ENCODE results near the gene HOXA6. TPM values are rescaled to one million over a fixed set of nuclear protein-coding genes. Genes with fewer than 3 reads are reported as not detected.

Gene HOXA6
- total RNA-seq, 4 donors from 2014 or later: 0.26 to 1.3 TPM; not detected in 2

- Histone ChIP-seq H3K4me3 (peak overlapping the region; percentile 85 to 97 (median 92)), H3K9me3 (no peaks in the 10 kb centered on the region), H3K36me3 (no peaks in the 10 kb centered on the region), H3K4me1 (peaks cover 9 to 85% (median 20%) of the 10 kb centered on the region in 3 donors), H3K27me3 (peaks cover 0 to 11% (median 0%) of the 10 kb centered on the region in 4 donors), H3K27ac (peak overlapping the region; percentile 96 to 99 (median 98))
- WGBS, 2 donors: 29 to 30% methylated on average over 8 of the region's 8 CpGs
- intact Hi-C loops (cut with DNase I): loop anchor here (5.0 kb wide), 1 partner anchor 237 kb away; the partner anchor contains the start of gene SKAP2
- no peak for DNase-seq
- TF ChIP-seq POLR2A (IDR thresholded peaks at IDR 0.05) (no peak), CTCF (IDR thresholded peaks at IDR 0.05) (no peak)
These were observed 47.9 kb downstream of the HOXA6 start for GRCh38 chr7:27099453-27100370.

GRCh38 chr7:27098578-27099451 lies 48.8 kb downstream of the HOXA6 start:
- H3K27me3 ChIP-seq: peaks cover 0 to 9% (median 0%) of the 10 kb centered on the region in 4 donors
- intact Hi-C loops (cut with DNase I): loop anchor here (5.0 kb wide), 1 partner anchor 237 kb away; the partner anchor contains the start of gene SKAP2

GRCh38 chr7:27097686-27098577 lies 49.6 kb downstream of the HOXA6 start:
- no peak for TF ChIP-seq POLR2A (IDR thresholded peaks at IDR 0.05)
- no peak for TF ChIP-seq CTCF (IDR thresholded peaks at IDR 0.05)
- peaks cover 0 to 80% (median 15%) of the 10 kb centered on the region in 3 donors for H3K4me1 ChIP-seq
- peak overlapping the region; percentile 96 to 99 (median 98) for H3K27ac ChIP-seq
- no peak for DNase-seq
- H3K36me3 ChIP-seq: no peaks in the 10 kb centered on the region
- no peaks in the 10 kb centered on the region for H3K27me3 ChIP-seq
- H3K9me3 ChIP-seq: no peaks in the 10 kb centered on the region
- peak overlapping the region; percentile 85 to 97 (median 92) for H3K4me3 ChIP-seq
- intact Hi-C loops (cut with DNase I): loop anchor here (5.0 kb wide), 1 partner anchor 236 kb away; the partner anchor contains the start of gene SKAP2
- WGBS, 2 donors: 9 to 16% methylated on average over 13 to 29 of the region's 35 CpGs

More at GRCh38 chr7:27098578-27099451, 48.8 kb downstream of the HOXA6 start:
- Histone ChIP-seq H3K36me3 (no peaks in the 10 kb centered on the region), H3K9me3 (no peaks in the 10 kb centered on the region), H3K27ac (peak overlapping the region; percentile 96 to 99 (median 98)), H3K4me3 (peak overlapping the region; percentile 85 to 97 (median 92)), H3K4me1 (peaks cover 3 to 85% (median 18%) of the 10 kb centered on the region in 3 donors)
- TF ChIP-seq POLR2A (IDR thresholded peaks at IDR 0.05): no peak
- DNase-seq: no peak
- WGBS, 2 donors: 10 to 16% methylated on average over 25 to 31 of the region's 38 CpGs

GRCh38 chr7:27096768-27097514 lies 50.6 kb downstream of the HOXA6 start:
- peak in 1 of 4 donors; percentile 29 for TF ChIP-seq POLR2A (IDR thresholded peaks at IDR 0.05)
- no peak for TF ChIP-seq CTCF (IDR thresholded peaks at IDR 0.05)
- intact Hi-C loops (cut with DNase I): loop anchor here (5.0 kb wide), 1 partner anchor 235 kb away; the partner anchor contains the start of gene SKAP2
- H3K27me3 ChIP-seq: no peaks in the 10 kb centered on the region
- H3K4me1 ChIP-seq: peaks cover 0 to 72% (median 15%) of the 10 kb centered on the region in 3 donors
- H3K4me3 ChIP-seq: peak overlapping the region; percentile 85 to 97 (median 92)
- peak overlapping the region; percentile 96 to 99 (median 98) for H3K27ac ChIP-seq
- no peak for DNase-seq
- no peaks in the 10 kb centered on the region for H3K36me3 ChIP-seq
- no peaks in the 10 kb centered on the region for H3K9me3 ChIP-seq
- 0% methylated on average over 9 to 37 of the region's 41 CpGs for WGBS, 2 donors

All from esophagus squamous epithelium (tissue), 5 donors.